ENCODE results near the gene DHX16. TPM values are rescaled to one million over a fixed set of nuclear protein-coding genes. Genes with fewer than 3 reads are reported as not detected.

DHX16 gene
- total and polyA plus RNA-seq, 2 of the 8 experiments (the other 6 are each of a cell fraction or from before 2014, with no cell fraction given), result 27.4 to 44.4 TPM

DNA sequence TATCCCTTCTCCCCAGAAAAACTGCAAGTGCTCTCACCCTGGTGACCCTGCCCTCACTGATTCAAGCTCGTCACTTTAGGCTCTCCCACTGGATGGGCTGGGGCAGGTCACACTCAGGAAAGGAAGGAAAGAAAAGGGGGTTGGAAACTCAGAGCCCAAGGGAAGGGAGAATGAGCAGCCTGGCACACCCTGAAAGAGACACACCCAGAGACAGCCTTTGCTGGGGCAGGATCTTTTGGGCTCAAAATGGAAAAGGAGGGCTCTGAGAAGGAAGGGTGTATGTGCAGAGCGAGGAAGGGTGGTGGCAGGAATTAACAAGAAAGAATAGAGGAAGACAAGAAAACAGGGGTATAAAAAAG is 11.2 kb upstream of the DHX16 start:
- ChIA-PET POLR2A (ENCODE audit: partially characterized antibody) (interaction anchor here (0.5 to 18.7 kb wide), 4 partner anchors 36 to 376 kb away, joined by 3 to 388 read pairs (median 3); partner anchors contain the start of genes FLOT1, MDC1 and TUBB), CTCF (ENCODE audit: partially characterized antibody) (interaction anchor here (1.2 to 11.0 kb wide), 4 partner anchors 15 to 142 kb away, joined by 3 to 147 read pairs (median 9); no protein-coding TSS in a partner anchor)
- peaks cover 3 to 8% of the 10 kb centered on the region in 2 experiments for H4K20me1 ChIP-seq (replicated peaks in 1 of 2; ENCODE audit: control insufficient read depth in 1 of 2, insufficient read depth in 2 of 2, low read length in 2 of 2)
- peaks cover 0 to 19% of the 10 kb centered on the region in 2 experiments; a peak in 3 of 4 replicates for H3K79me2 ChIP-seq (ENCODE audit: control insufficient read depth in 1 of 2, insufficient read depth in 2 of 2, low read length in 2 of 2)
- no peak overlapping the region for H4K8ac ChIP-seq (ENCODE audit: extremely low read depth, insufficient read depth, low read length)
- peaks cover 4% of the 10 kb centered on the region; the same call in 1 of the 2 replicates for H3K79me1 ChIP-seq (ENCODE audit: low read depth, low read length)
- no peak for DNase-seq (ENCODE audit: low read depth in 1 of 2, low spot score in 2 of 2)
- peak overlapping the region in 2 of 4 experiments; percentile 5 to 44; a peak in 3 of 8 replicates for H3K4me3 ChIP-seq (ENCODE audit: extremely low read depth in 1 of 4, insufficient read depth in 2 of 4, low read depth in 3 of 4, low read length in 4 of 4)
- H3K56ac ChIP-seq (replicated peaks; ENCODE audit: insufficient read length, low read depth, low read length), result no peak overlapping the region
- H2AK5ac ChIP-seq (ENCODE audit: low read depth, low read length), result no peak overlapping the region
- H2BK5ac ChIP-seq (ENCODE audit: low read depth, low read length), result no peak overlapping the region
- H4K5ac ChIP-seq (ENCODE audit: insufficient read length, low read depth, low read length), result no peak overlapping the region
- H3K18ac ChIP-seq (ENCODE audit: extremely low read depth, low read length), result no peak overlapping the region
- no peak overlapping the region for H2BK120ac ChIP-seq (replicated peaks; ENCODE audit: low read depth, low read length)
- H3K23ac ChIP-seq (ENCODE audit: insufficient read length), result no peak overlapping the region
- no peaks in the 10 kb centered on the region for H3K27me3 ChIP-seq (replicated peaks in 1 of 4; ENCODE audit: control insufficient read depth in 3 of 4, extremely low read depth in 1 of 4, insufficient read depth in 3 of 4, low read length in 3 of 4)
- peaks cover 7 to 37% (median 24%) of the 10 kb centered on the region in 4 experiments for H3K4me1 ChIP-seq (replicated peaks in 1 of 4; ENCODE audit: control insufficient read depth in 3 of 4, insufficient read depth in 4 of 4, low read length in 3 of 4)
- no peak for FAIRE-seq
- no peak overlapping the region; the same call in 1 of the 2 replicates for H2BK15ac ChIP-seq (ENCODE audit: low read length)
- H2BK12ac ChIP-seq (ENCODE audit: low read depth, low read length), result no peak overlapping the region
- 72% methylated on average over 2 of the region's 2 CpGs; no CpG with 5 or more reads in 1 of the 2 experiments for WGBS, 2 experiments (ENCODE audit: extremely low coverage in 1 of 2, insufficient coverage in 1 of 2, insufficient read length in 1 of 2, insufficient replicate concordance in 2 of 2, low coverage in 1 of 2, low lambda C conversion rate in 2 of 2, missing lambda C conversion rate in 1 of 2)
- H2BK20ac ChIP-seq (ENCODE audit: low read length), result no peak overlapping the region
- H2AFZ ChIP-seq (ENCODE audit: low read length), result no peak overlapping the region
- no peaks in the 10 kb centered on the region for H3K9me3 ChIP-seq (ENCODE audit: insufficient read depth in 2 of 2, low read depth in 1 of 2, low read length in 1 of 2)
- H3K23me2 ChIP-seq (ENCODE audit: low read depth, low read length), result peaks cover 13% of the 10 kb centered on the region
- H3K4me2 ChIP-seq (ENCODE audit: insufficient read depth in 1 of 2, low read depth in 2 of 2, low read length in 2 of 2), result peak overlapping the region; percentile 39 to 96; a peak in 3 of 4 replicates
- H3K9ac ChIP-seq (replicated peaks in 1 of 4; ENCODE audit: extremely low read depth in 1 of 4, low read depth in 3 of 4, low read length in 3 of 4), result no peak overlapping the region
- no peak overlapping the region for H3K27ac ChIP-seq (ENCODE audit: low read depth, low read length)
- H4K91ac ChIP-seq (replicated peaks; ENCODE audit: insufficient read length, low read length), result no peak overlapping the region
- H3K4ac ChIP-seq (replicated peaks; ENCODE audit: insufficient read length, low read depth, low read length), result no peak overlapping the region
- H3K14ac ChIP-seq (ENCODE audit: insufficient read length), result no peak overlapping the region
- H3K36me3 ChIP-seq (ENCODE audit: control insufficient read depth in 2 of 4, insufficient read depth in 4 of 4, low read length in 3 of 4), result no peaks in the 10 kb centered on the region; a peak in 1 of 8 replicates
- no peak for TF ChIP-seq SAP30 (IDR thresholded peaks at IDR 0.05; ENCODE audit: insufficient read depth, insufficient replicate concordance, low read length)
- TF ChIP-seq JUND (IDR thresholded peaks at IDR 0.05; ENCODE audit: low read length), result no peak
- TF ChIP-seq, protein P1, sequence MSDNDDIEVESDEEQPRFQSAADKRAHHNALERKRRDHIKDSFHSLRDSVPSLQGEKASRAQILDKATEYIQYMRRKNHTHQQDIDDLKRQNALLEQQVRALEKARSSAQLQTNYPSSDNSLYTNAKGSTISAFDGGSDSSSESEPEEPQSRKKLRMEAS (IDR thresholded peaks at IDR 0.05), result no peak
- no peak for TF ChIP-seq BACH1 (IDR thresholded peaks at IDR 0.05; ENCODE audit: low read length)
- no peak for TF ChIP-seq TEAD4 (IDR thresholded peaks at IDR 0.05; ENCODE audit: low read depth, low read length)
- TF ChIP-seq CHD2 (IDR thresholded peaks at IDR 0.05; ENCODE audit: low read length), result no peak
- no peak for TF ChIP-seq SP2 (IDR thresholded peaks at IDR 0.05; ENCODE audit: low read length)
- no peak for TF ChIP-seq SIN3A (conservative IDR thresholded peaks at IDR 0.05 in 1 of 2, IDR thresholded peaks at IDR 0.05 in 1 of 2; ENCODE audit: low read depth in 1 of 2, low read length in 2 of 2)
- no peak for TF ChIP-seq NANOG (IDR thresholded peaks at IDR 0.05; ENCODE audit: insufficient read depth, low read depth, low read length, poor library complexity, severe bottlenecking)
- TF ChIP-seq ZNF274 (IDR thresholded peaks at IDR 0.05; ENCODE audit: borderline replicate concordance, extremely low read depth, low read length), result no peak
- no peak for TF ChIP-seq BCL11A (IDR thresholded peaks at IDR 0.05; ENCODE audit: low read depth in 2 of 2, low read length in 2 of 2)
- TF ChIP-seq BRCA1 (IDR thresholded peaks at IDR 0.05; ENCODE audit: low read depth, low read length), result no peak
- TF ChIP-seq HDAC6 (IDR thresholded peaks at IDR 0.05; ENCODE audit: low read depth, low read length), result no peak
- TF ChIP-seq CBX5 (IDR thresholded peaks at IDR 0.05; ENCODE audit: low read depth, low read length), result no peak

All from H1 (cell line).